Hippocampal formation (tissue), 2 donors: Measurements from ENCODE around the gene RPL27.

ENCODE experiments used
- DNase-seq, 2 donors: peaks; one replicate each; lab custom pipeline; 2025; lab: John Stamatoyannopoulos, UW

RPL27 gene

DNA sequence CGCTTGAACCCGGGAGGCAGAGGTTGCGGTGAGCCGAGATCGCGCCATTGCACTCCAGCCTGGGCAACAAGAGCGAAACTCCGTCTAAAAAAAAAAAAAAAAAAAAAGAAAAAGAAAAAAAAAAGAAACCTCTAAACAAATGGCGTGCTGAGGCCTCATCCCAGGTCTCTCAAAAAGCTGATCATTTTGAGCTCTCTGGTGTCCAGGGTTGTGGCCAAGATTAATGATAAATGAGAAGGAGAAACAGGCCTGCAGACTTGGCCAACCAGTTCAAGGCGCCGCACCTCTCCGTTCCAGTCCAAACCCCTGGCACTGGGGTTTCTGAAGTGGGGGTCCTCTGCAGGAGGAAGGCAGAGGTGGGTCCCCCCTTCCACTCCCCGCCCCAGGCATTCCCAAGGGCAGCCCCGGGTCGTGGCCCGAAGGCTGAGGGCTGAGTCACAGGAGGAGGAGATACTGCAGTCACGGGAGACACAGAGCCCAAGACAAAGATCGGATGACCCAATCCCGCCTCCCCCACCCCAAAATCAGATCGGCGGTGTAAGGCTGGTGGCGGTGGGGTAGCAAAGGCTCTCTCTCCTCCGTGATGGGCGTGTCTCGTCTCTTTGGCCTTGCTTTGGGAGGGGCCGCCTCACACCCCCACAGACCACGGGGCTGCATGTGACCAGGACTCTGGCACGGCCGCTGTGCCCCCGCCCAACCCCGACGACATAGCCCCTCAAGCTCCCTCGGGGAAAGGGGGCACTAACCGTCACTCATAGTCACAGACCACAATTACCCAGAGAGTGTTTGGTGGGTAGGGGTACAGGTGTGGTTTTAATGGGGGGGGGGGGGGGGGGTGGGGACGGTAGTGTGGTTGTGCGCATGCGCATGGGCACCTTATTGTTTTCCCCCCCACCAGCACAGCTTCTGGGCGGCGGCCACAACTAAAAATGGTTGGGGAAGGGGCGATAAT, 22.8 kb downstream of the RPL27 start:
- DNase-seq: peak in 1 of 2 donors; percentile 27

DNA sequence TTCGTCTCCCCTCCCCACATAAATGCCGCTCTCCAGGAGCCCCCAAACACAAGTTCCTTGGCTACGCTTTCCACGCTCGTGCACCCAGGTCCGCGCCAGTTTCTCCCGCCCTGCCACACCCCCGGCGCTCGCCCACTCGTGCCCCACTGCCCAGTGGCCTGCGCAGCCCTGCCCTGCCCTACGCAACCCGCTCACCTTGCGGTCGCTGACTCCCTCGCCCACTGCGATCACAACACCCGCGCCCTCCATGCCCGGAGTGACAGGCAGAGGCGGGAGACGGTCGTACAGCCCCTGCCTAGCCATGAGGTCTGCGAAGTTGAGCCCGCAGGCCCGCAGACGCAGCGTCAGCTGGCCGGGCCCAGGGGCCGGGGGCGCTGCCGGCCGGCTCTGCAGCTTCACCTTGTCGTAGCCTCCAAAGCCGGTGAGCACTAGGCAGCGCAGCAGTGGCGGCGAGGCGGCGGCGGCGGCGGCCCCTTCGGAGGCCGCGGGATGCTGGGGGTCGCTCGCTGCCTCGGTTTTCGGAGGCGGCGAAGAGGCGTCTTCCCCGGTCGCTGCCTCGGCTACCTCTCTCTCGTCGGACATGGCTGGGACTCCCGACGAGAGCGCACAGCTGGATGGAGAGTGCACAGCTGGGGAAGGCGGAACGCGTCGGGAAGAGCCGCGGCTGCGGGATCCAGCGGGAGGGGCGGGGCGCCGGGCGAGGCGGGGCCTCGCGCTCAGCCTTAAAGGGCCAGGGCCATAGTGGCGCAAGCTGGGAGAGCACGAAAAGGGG, 23.7 kb downstream of the RPL27 start, which contains the start of gene VAT1:
TSS of gene VAT1 (minus strand) at position 645 of the 772 bp plus-strand sequence. CDS start at position 582, 63 bp downstream.
- peak; percentile 68 to 79 for DNase-seq

DNA sequence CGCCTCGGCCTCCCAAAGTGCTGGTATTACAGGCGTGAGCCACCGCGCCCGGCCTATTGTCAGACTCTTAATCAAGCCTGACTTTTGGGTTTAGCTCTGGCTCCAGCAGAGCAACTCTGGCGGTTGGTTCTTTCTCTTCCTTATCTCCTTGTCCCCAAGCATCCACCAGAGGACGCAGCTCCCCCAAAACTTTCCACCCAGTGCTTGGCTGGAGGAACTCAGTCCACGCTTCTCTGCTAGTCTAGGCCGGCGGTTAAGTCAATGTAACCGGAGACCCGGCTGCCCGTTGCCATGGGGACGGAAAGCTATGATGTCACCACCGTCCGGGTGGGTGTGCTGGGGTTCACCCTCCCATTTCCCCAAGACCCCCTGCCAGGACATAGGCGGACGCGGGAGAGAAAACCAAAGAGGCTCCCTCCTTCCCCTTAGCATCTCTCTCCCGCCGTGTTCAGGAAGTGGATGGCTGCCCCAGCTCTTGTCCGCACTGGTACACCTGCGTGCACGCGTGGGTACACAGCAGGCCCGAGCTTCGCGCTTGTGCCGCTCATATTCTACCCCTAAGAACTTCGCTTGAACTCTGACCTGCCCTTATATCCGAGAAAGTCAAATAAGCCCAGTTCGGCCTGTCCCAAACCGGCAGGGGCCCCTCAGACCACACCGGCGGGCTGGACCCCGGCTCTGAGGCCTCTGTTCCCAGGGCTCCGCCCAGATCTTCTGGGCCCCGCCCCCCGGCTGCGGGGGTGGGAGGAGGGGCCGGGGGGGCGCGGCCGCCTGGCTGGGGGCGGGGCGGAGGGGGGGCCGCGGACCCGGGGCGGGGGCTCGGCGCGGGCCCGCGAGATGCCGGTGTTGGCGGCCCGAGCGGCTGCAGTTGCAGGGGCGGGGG, 26.4 kb downstream of the RPL27 start, which contains the start of gene RND2:
TSS of gene RND2 (plus strand) at position 825 of the 883 bp plus-strand sequence. CDS start 117 bp downstream, outside the sequence.
- peak; percentile 82 to 93 for DNase-seq

DNA sequence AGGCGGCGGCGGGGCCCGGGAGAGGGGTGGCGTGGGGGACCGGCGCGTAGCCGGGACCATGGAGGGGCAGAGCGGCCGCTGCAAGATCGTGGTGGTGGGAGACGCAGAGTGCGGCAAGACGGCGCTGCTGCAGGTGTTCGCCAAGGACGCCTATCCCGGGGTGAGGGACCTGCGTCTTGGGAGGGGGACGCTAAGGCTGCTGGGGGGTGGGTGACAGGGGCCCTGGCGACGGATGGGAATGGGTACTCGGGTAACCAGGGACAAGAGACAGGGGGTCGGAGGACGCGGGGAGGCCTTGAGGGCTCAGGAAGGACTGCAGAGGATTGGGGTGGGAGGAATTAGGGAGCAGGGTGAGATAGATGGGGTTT, 27.1 kb downstream of the RPL27 start:
- no peak for DNase-seq

GRCh38 chr17:43025766-43026537, 27.7 kb downstream of the RPL27 start:
- DNase-seq: no peak

DNA sequence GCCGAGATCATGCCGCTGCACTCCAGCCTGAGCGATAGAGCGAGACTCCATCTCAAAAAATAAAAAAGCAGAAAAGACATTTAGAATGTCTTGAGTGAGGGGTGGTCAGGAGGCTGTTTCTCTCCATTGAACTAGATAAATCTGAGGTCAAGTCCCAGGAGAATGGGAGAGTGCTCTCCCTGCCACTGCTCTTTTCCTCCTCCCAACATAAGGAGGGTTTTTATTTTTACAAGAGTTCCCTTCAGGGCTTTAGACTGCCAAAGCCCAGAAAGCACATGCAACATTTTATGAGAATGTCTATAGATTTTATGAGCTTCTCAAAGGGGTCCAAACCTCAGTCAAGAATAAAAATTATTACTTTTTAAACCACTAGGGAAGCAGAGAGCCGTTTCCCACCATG, 28.4 kb downstream of the RPL27 start:
- no peak for DNase-seq

GRCh38 chr17:43027091-43028032, 29.1 kb downstream of the RPL27 start:
- DNase-seq: no peak

GRCh38 chr17:43028221-43028861, 30.1 kb downstream of the RPL27 start:
- no peak for DNase-seq

DNA sequence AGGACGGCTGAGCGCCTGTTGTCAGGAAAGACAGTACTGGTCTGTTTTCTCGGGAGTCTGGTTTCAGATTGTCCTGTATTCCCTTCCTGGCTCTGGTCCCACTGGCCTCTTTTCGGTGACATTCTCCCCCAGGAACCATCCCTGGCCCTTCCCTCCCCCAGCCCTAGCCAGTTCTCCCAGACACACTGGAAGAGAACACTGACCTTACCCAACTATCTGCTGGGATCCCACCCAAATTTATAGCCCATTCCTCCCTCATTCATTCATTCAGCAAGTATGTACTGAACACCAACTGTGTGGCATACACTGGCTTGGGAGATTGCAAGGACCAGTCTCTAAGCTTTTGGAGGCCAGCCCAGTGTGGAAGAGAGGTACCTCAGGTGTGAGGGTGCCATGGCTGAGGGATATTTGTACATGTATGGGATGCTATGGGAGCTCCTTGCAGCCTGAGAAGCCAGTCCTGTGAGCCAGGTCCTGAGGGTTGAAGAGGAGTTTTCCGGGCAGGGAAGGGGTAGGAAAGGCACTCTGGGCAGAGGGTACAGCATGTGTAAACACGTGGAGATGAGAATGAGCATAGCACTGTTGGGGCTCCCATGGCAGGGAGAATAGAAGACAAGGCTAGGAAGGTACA, 32.0 kb downstream of the RPL27 start:
- DNase-seq: no peak

DNA sequence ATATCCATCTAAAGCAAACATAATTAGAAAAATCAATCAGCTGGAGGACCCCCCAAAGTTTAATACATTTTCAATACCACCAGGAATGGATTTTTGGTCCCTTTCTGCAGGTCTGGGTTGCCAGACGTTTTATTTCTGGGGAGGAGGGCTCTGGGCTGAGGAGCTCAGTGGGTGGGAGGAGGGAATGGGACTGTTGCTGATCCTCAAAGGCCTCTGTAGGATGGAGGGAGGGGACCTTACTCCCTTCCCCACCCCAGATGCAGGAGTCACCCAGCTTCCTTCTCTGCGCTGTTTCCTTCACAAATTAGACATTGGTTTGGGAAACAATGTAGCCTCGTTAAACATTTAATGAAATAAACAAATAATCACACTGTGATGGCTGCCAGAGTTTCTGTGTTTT, 33.4 kb downstream of the RPL27 start:
- DNase-seq: no peak

- DNase-seq: peak in 1 of 2 donors; percentile 32
Observed at GRCh38 chr17:43033948-43034881, 36.0 kb downstream of the RPL27 start.

GRCh38 chr17:43034894-43035293, 36.7 kb downstream of the RPL27 start:
- DNase-seq: no peak

- DNase-seq: no peak
Observed at GRCh38 chr17:43039646-43040045, 41.4 kb downstream of the RPL27 start.

- DNase-seq: no peak
Observed at GRCh38 chr17:43040655-43041054, 42.4 kb downstream of the RPL27 start.

- no peak for DNase-seq
Observed at GRCh38 chr17:43042025-43042628, 43.9 kb downstream of the RPL27 start.

GRCh38 chr17:43043307-43043706, 45.1 kb downstream of the RPL27 start:
- no peak for DNase-seq

- no peak for DNase-seq
Observed at GRCh38 chr17:43044024-43044423, 45.8 kb downstream of the RPL27 start.
